Measurements from ENCODE around the gene TNFRSF18. TPM values are rescaled to one million over a fixed set of nuclear protein-coding genes. Genes with fewer than 3 reads are reported as not detected.
A peak's percentile ranks its signal among the peaks of the same experiment; 100 is the strongest.

TNFRSF18 gene
- total RNA-seq, 2 donors from 2014 or later = 0.95 to 1.7 TPM

- TF ChIP-seq, protein P1, sequence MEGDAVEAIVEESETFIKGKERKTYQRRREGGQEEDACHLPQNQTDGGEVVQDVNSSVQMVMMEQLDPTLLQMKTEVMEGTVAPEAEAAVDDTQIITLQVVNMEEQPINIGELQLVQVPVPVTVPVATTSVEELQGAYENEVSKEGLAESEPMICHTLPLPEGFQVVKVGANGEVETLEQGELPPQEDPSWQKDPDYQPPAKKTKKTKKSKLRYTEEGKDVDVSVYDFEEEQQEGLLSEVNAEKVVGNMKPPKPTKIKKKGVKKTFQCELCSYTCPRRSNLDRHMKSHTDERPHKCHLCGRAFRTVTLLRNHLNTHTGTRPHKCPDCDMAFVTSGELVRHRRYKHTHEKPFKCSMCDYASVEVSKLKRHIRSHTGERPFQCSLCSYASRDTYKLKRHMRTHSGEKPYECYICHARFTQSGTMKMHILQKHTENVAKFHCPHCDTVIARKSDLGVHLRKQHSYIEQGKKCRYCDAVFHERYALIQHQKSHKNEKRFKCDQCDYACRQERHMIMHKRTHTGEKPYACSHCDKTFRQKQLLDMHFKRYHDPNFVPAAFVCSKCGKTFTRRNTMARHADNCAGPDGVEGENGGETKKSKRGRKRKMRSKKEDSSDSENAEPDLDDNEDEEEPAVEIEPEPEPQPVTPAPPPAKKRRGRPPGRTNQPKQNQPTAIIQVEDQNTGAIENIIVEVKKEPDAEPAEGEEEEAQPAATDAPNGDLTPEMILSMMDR (conservative IDR thresholded peaks at IDR 0.05) = no peak
- no peak overlapping the region for H3K27ac Mint-ChIP-seq
- no peak overlapping the region for H3K4me3 ChIP-seq (ENCODE audit: low read length)
- H3K27ac ChIP-seq (ENCODE audit: low read depth, low read length) = no peak overlapping the region
- 93% methylated on average over 12 to 21 of the region's 21 CpGs for WGBS, 2 experiments (ENCODE audit: insufficient coverage in 1 of 2, insufficient read length in 1 of 2)
- no peak overlapping the region for H3K4me3 Mint-ChIP-seq
- H3K27me3 ChIP-seq (ENCODE audit: control insufficient read depth, insufficient read depth, low read length, poor library complexity, severe bottlenecking) = no peaks in the 10 kb centered on the region
- no peaks in the 10 kb centered on the region for H3K4me1 ChIP-seq (ENCODE audit: control insufficient read depth, insufficient read depth, low read length)
- H3K9ac ChIP-seq (ENCODE audit: extremely low read depth, low read length, poor library complexity, severe bottlenecking) = no peak overlapping the region
- peaks cover 4% of the 10 kb centered on the region for H3K27me3 Mint-ChIP-seq (ENCODE audit: insufficient read depth)
- DNase-seq = peak; percentile 44
- H3K9me3 ChIP-seq (ENCODE audit: control insufficient read depth, low read length) = no peaks in the 10 kb centered on the region
- H3K36me3 ChIP-seq (ENCODE audit: control insufficient read depth, insufficient read depth, low read length) = no peaks in the 10 kb centered on the region
- H3K4me1 Mint-ChIP-seq = no peaks in the 10 kb centered on the region
- peaks cover 3% of the 10 kb centered on the region for H3K9me3 Mint-ChIP-seq
- H3K36me3 Mint-ChIP-seq (ENCODE audit: low read depth) = no peaks in the 10 kb centered on the region
These were observed 23.1 kb downstream of the TNFRSF18 start for GRCh38 chr1:1183221-1183747.

DNA sequence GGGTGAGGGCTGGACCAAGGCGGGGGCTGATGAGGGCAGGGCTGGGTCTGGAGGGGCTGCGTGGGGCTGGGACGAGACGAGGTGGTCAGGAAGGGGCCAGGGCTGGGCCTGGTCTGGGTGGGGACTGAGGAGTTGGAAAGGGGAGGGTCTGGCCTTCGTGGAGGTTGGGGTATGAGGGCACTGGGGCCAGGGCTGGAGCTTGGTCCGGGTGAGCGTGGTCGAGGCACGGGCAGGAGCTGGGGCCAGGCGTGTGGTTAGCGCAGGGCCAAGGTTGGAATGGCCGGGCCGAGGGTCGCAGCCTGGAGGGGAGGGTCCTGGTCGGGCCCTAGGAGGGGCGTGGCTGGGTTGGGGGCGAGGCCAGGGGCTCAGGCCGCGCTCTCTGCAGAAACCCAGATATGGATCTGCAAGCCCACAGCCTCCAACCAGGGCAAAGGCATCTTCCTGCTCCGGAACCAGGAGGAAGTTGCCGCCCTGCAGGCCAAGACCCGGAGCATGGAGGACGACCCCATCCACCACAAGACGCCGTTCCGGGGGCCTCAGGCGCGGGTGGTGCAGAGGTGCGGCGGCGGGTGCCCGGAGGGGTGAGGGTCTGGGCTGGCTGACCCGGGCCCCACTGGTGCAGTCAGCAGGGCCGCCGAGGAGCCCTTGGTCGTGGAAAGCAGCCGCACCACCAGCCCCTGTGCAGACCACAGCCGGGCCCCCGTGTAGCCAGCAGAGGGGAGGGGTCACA lies 23.7 kb downstream of the TNFRSF18 start:
- TF ChIP-seq, protein P1 (conservative IDR thresholded peaks at IDR 0.05) = no peak
- peak; percentile 59 for DNase-seq
- Histone ChIP-seq H3K36me3 (ENCODE audit: control insufficient read depth, insufficient read depth, low read length) (no peaks in the 10 kb centered on the region), H3K4me1 (ENCODE audit: control insufficient read depth, insufficient read depth, low read length) (no peaks in the 10 kb centered on the region), H3K27me3 (ENCODE audit: control insufficient read depth, insufficient read depth, low read length, poor library complexity, severe bottlenecking) (no peaks in the 10 kb centered on the region), H3K27ac (ENCODE audit: low read depth, low read length) (peak overlapping the region; percentile 22), H3K9me3 (ENCODE audit: control insufficient read depth, low read length) (no peaks in the 10 kb centered on the region), H3K4me3 (ENCODE audit: low read length) (no peak overlapping the region), H3K9ac (ENCODE audit: extremely low read depth, low read length, poor library complexity, severe bottlenecking) (no peak overlapping the region)
- H3K4me3 Mint-ChIP-seq = no peak overlapping the region
- no peaks in the 10 kb centered on the region for H3K36me3 Mint-ChIP-seq (ENCODE audit: low read depth)
- no peak overlapping the region for H3K27ac Mint-ChIP-seq
- H3K27me3 Mint-ChIP-seq (ENCODE audit: insufficient read depth) = no peaks in the 10 kb centered on the region
- WGBS, 2 experiments (ENCODE audit: insufficient coverage in 1 of 2, insufficient read length in 1 of 2) = 91 to 92% methylated on average over 18 to 39 of the region's 39 CpGs
- H3K9me3 Mint-ChIP-seq = no peaks in the 10 kb centered on the region
- H3K4me1 Mint-ChIP-seq = no peaks in the 10 kb centered on the region

DNA sequence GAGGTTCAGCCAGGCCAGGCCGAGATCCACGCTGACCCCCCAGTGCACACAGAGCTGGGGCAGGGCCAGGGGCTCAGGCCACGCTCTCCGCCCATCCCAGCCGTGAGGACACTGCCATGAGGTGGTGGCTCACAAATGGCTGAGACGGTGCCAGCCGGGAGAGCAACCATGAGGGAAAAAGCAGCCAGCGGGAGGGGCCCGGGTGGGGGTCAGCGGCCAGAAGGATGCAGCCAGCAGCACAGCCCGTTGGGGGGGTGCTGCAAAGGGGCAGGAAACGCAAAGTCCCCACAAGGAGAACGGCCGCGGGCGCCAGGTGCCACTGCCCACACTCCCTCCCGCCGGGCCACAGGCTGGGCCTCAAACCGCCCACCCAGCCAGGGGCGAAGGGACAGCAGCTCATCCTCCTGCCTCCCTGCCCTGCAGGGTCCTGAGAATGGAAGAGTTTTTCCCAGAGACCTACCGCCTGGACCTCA lies 24.4 kb downstream of the TNFRSF18 start:
- H3K4me1 ChIP-seq (ENCODE audit: control insufficient read depth, insufficient read depth, low read length) = no peaks in the 10 kb centered on the region
- no peaks in the 10 kb centered on the region for H3K36me3 ChIP-seq (ENCODE audit: control insufficient read depth, insufficient read depth, low read length)
- no peaks in the 10 kb centered on the region for H3K9me3 ChIP-seq (ENCODE audit: control insufficient read depth, low read length)
- no peaks in the 10 kb centered on the region for H3K27me3 Mint-ChIP-seq (ENCODE audit: insufficient read depth)
- no peak overlapping the region for H3K9ac ChIP-seq (ENCODE audit: extremely low read depth, low read length, poor library complexity, severe bottlenecking)
- peak overlapping the region; percentile 22 for H3K27ac ChIP-seq (ENCODE audit: low read depth, low read length)
- peak; percentile 46 for DNase-seq
- no peak overlapping the region for H3K27ac Mint-ChIP-seq
- H3K9me3 Mint-ChIP-seq = no peaks in the 10 kb centered on the region
- no peaks in the 10 kb centered on the region for H3K4me1 Mint-ChIP-seq
- whole genome bisulfite sequencing, 2 experiments (ENCODE audit: insufficient coverage in 1 of 2, insufficient read length in 1 of 2) = 86 to 92% methylated on average over 13 to 21 of the region's 21 CpGs
- TF ChIP-seq, protein P1 (conservative IDR thresholded peaks at IDR 0.05) = no peak
- H3K36me3 Mint-ChIP-seq (ENCODE audit: low read depth) = no peaks in the 10 kb centered on the region
- H3K4me3 ChIP-seq (ENCODE audit: low read length) = no peak overlapping the region
- no peak overlapping the region for H3K4me3 Mint-ChIP-seq
- H3K27me3 ChIP-seq (ENCODE audit: control insufficient read depth, insufficient read depth, low read length, poor library complexity, severe bottlenecking) = peaks cover under 1% of the 10 kb centered on the region
